ENCODE data around the gene JMY. TPM values are rescaled to one million over a fixed set of nuclear protein-coding genes. Genes with fewer than 3 reads are reported as not detected.
A peak's percentile ranks its signal among the peaks of the same experiment; 100 is the strongest.

JMY gene, protein sequence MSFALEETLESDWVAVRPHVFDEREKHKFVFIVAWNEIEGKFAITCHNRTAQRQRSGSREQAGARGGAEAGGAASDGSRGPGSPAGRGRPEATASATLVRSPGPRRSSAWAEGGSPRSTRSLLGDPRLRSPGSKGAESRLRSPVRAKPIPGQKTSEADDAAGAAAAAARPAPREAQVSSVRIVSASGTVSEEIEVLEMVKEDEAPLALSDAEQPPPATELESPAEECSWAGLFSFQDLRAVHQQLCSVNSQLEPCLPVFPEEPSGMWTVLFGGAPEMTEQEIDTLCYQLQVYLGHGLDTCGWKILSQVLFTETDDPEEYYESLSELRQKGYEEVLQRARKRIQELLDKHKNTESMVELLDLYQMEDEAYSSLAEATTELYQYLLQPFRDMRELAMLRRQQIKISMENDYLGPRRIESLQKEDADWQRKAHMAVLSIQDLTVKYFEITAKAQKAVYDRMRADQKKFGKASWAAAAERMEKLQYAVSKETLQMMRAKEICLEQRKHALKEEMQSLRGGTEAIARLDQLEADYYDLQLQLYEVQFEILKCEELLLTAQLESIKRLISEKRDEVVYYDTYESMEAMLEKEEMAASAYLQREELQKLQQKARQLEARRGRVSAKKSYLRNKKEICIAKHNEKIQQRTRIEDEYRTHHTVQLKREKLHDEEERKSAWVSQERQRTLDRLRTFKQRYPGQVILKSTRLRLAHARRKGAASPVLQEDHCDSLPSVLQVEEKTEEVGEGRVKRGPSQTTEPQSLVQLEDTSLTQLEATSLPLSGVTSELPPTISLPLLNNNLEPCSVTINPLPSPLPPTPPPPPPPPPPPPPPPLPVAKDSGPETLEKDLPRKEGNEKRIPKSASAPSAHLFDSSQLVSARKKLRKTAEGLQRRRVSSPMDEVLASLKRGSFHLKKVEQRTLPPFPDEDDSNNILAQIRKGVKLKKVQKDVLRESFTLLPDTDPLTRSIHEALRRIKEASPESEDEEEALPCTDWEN
- total RNA-seq: 11.8 TPM
- long read RNA-seq, full-length matches to known transcripts: 1 of 4 reads
- long read RNA-seq, partial matches to known transcripts: 0 of 4 reads
- long read RNA-seq, other reads (novel, unspliced or antisense): 3 of 4 reads

GRCh38 chr5:79235634-79236361 lies at the start of gene JMY:
Gene JMY, plus strand, starts transcription at chr5:79236131. Its CDS starts 520 bp downstream, at chr5:79236651.
- Histone ChIP-seq H3K4me1 (peaks cover 57% of the 10 kb centered on the region), H3K36me3 (no peaks in the 10 kb centered on the region), H3K27ac (replicated peaks) (peak within 1 kb of the TSS; percentile 86), H3K27me3 (ENCODE audit: low read depth) (no peaks in the 10 kb centered on the region), H3K9me3 (replicated peaks) (no peaks in the 10 kb centered on the region), H3K4me3 (peak within 1 kb of the TSS; percentile 79)
- peak; percentile 29 for TF ChIP-seq CTCF (IDR thresholded peaks at IDR 0.05; ENCODE audit: borderline replicate concordance)
- DNase-seq: peak; percentile 89
- intact Hi-C loops (cut with micrococcal nuclease): no loop called here

- Histone ChIP-seq H3K27me3 (ENCODE audit: low read depth) (no peaks in the 10 kb centered on the region), H3K36me3 (no peaks in the 10 kb centered on the region), H3K4me1 (peaks cover 4% of the 10 kb centered on the region), H3K4me3 (no peak overlapping the region), H3K27ac (replicated peaks) (no peak overlapping the region), H3K9me3 (replicated peaks) (no peaks in the 10 kb centered on the region)
- no peak for DNase-seq
- TF ChIP-seq CTCF (IDR thresholded peaks at IDR 0.05; ENCODE audit: borderline replicate concordance): no peak
- intact Hi-C loops (cut with micrococcal nuclease): no loop called here
Measured at GRCh38 chr5:79186455-79186854, 49.5 kb upstream of the JMY start.

DNA sequence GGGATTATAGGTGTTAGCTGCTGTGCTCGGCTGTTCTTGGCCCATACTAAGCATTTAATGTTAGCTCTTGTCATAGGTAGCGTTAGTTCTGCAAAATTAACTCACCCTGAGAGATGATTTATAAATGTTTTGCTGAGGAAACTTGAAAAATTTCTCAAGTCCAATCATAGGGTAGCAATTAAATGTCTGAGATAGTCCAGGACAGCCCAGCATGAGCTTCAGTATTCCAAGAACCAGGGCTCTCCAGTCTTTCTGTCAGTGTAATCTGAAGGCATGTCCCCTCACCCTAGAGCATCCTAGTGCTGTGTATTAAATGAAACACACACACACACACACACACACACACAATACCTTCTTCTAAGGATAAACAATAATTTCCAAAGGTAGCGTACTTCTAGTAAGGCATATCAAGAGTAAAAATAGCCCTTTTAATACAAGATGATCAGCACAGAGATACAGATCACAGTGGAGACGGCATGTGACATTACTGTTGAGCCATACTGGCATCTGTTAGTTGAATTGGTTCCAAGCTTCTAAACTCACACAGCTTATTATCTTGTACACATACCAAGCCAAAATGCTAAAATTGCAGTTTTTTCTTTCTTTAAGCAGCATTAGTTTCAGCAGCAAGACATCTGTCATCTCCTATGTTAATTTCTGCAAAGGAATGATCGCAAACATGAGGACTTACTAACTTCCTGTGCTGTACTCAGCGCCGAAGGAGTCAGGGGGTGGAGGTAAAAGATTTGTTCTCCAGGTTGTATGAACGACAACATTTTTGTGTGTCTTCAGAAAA lies 46.3 kb upstream of the JMY start:
- no peak for DNase-seq

DNA sequence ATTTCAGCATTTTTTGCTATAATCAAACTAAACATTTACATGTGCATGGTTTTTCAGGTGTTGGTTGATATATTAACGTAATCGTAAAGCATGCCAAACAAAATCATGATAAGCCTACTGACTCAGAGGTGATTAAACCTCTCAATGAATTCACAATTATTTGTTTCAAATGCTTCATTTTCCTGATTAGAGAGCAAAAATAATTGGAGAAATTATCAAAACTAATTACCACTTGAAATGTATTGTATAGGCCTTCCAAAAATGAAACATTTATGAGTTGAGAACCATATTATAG lies 45.7 kb upstream of the JMY start:
- intact Hi-C loops (cut with micrococcal nuclease): no loop called here

More for the DNA sequence above, 46.3 kb upstream of the JMY start:
- Histone ChIP-seq H3K9me3 (replicated peaks) (no peaks in the 10 kb centered on the region), H3K27ac (replicated peaks) (no peak overlapping the region), H3K4me3 (no peak overlapping the region), H3K27me3 (ENCODE audit: low read depth) (no peaks in the 10 kb centered on the region), H3K36me3 (no peaks in the 10 kb centered on the region), H3K4me1 (no peaks in the 10 kb centered on the region)
- TF ChIP-seq CTCF (IDR thresholded peaks at IDR 0.05; ENCODE audit: borderline replicate concordance): no peak
- intact Hi-C loops (cut with micrococcal nuclease): no loop called here

More for the DNA sequence above, 45.7 kb upstream of the JMY start:
- DNase-seq: no peak
- H3K9me3 ChIP-seq (replicated peaks): no peaks in the 10 kb centered on the region
- no peaks in the 10 kb centered on the region for H3K36me3 ChIP-seq
- no peak overlapping the region for H3K27ac ChIP-seq (replicated peaks)
- no peaks in the 10 kb centered on the region for H3K27me3 ChIP-seq (ENCODE audit: low read depth)
- TF ChIP-seq CTCF (IDR thresholded peaks at IDR 0.05; ENCODE audit: borderline replicate concordance): no peak
- no peak overlapping the region for H3K4me3 ChIP-seq
- H3K4me1 ChIP-seq: no peaks in the 10 kb centered on the region

All from left ventricle myocardium inferior (tissue), 1 donor.